GM21717 (cell line): ENCODE measurements around the gene SMIM33.
"Not testable (repeated sequence)": the region's sequence is repeated elsewhere in the genome, so short reads cannot be mapped to it uniquely, and the experiment has no call there.

Experiments used
- ATAC-seq: cut with Tn5 transposase; IDR thresholded peaks from one replicate; pipeline ENCODE4 v1.9.1; 2021; ENCODE audit warnings: mild to moderate bottlenecking, moderate library complexity; ENCODE audit not compliant: unreplicated experiment

Gene SMIM33

GRCh38 chr5:139470821-139471300, at the start of gene SMIM33:
Gene SMIM33, plus strand, starts transcription at chr5:139471004. Its CDS starts 118 bp downstream, at chr5:139471122.
- no peak for ATAC-seq

GRCh38 chr5:139422307-139422893, 48.4 kb upstream of the SMIM33 start:
- no peak for ATAC-seq

GRCh38 chr5:139425497-139425896, 45.3 kb upstream of the SMIM33 start:
- no peak for ATAC-seq

- ATAC-seq = no peak
Observed at GRCh38 chr5:139426203-139426885, 44.5 kb upstream of the SMIM33 start.

- ATAC-seq = no peak
Observed at GRCh38 chr5:139430015-139430414, 40.8 kb upstream of the SMIM33 start.

- no peak for ATAC-seq
Observed at GRCh38 chr5:139431706-139432105, 39.1 kb upstream of the SMIM33 start.

- ATAC-seq = no peak
Observed at GRCh38 chr5:139435676-139436075, 35.1 kb upstream of the SMIM33 start.

- ATAC-seq = no peak
Observed at GRCh38 chr5:139438707-139439012, 32.1 kb upstream of the SMIM33 start.

GRCh38 chr5:139439013-139439903, 31.5 kb upstream of the SMIM33 start, which contains the start of gene DNAJC18:
Gene DNAJC18, minus strand, starts transcription at chr5:139439525. Its CDS starts 80 bp downstream, at chr5:139439445.
- ATAC-seq = peak; percentile 87

GRCh38 chr5:139440416-139440815, 30.4 kb upstream of the SMIM33 start:
- not testable (repeated sequence) for ATAC-seq

GRCh38 chr5:139443831-139444453, 26.9 kb upstream of the SMIM33 start:
- no peak for ATAC-seq

- ATAC-seq = no peak
Observed at GRCh38 chr5:139445325-139446170, 25.3 kb upstream of the SMIM33 start.

GRCh38 chr5:139446956-139447779, 23.6 kb upstream of the SMIM33 start:
- ATAC-seq = peak; percentile 72

GRCh38 chr5:139451176-139451575, 19.6 kb upstream of the SMIM33 start:
- ATAC-seq = no peak

- ATAC-seq = no peak
Observed at GRCh38 chr5:139451878-139452660, 18.7 kb upstream of the SMIM33 start.

- ATAC-seq = no peak
Observed at GRCh38 chr5:139453683-139454567, 16.9 kb upstream of the SMIM33 start.

- ATAC-seq = no peak
Observed at GRCh38 chr5:139454568-139455290, 16.1 kb upstream of the SMIM33 start.
